Brain pericyte (primary cell): Measurements from ENCODE around the gene RPS6KA6.

Experiments used
- DNase-seq: peaks from one replicate; pipeline ENCODE4 v3.0.0-alpha.2; 2012; ENCODE audit warnings: low read depth, low spot score

Gene RPS6KA6

DNA sequence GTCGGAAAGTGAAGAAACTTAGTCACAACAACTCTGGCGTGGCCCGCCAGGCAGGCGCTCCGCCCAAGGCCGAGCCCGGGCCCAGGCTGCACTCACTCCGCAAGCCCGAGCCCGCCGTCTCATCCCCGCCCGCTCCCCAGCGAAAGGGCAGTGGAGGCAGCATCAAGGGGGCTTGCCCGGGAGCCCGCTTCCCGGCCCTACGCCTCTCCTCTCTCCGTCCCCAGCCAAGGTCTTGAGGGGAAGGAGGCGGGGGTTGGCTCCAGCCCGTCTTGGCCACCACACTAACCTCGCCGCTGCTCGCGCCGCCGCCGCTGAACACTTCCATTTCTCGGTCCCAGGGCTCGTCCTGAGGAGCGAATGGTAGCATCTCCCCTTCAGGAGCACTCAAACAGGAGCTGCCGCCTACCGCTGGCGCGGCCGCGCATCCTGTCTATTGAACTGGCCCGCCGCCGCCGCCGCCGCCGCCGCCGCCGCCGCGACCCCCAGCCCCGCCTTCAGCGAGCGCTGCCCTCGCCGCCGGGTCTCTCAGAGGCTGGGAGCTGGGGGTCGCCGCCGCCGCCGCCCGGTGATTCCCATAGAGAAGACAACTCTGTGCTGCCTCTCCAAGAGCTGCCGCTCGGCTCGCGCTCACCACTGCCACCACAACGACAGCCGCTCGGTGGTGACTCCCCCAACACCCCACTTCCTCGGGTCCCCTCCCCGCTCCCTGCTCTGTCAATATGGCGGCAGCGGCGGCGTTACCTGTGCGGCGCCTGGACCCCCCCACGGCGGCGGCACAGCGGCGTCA is at the start of gene RPS6KA6:
Gene RPS6KA6, minus strand, starts transcription at position 667 of the 787 bp plus-strand sequence. Its CDS starts 300 bp downstream, at position 367.
- DNase-seq = no peak

- DNase-seq = no peak
These were observed 36.7 kb upstream of the RPS6KA6 start for GRCh38 chrX:84224741-84225140.

DNA sequence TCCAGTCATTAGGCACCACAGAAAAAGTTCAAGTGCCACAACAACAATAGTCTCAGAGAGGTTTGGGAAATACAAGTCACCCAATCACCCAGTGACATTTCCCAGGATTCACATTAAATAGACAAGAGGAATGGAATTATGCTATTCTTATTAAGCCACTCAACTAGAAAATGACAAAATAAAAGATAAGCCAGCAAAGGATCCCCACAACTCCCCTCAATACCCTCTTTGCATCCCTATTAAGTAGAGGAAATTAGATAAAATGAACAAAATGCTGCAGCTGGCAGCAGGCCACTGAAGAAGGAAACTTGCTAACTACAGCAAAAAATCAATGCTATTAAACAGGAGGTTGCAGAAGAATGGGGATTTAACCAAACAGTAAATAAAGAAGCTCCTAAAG is 35.3 kb upstream of the RPS6KA6 start:
- DNase-seq = no peak

DNA sequence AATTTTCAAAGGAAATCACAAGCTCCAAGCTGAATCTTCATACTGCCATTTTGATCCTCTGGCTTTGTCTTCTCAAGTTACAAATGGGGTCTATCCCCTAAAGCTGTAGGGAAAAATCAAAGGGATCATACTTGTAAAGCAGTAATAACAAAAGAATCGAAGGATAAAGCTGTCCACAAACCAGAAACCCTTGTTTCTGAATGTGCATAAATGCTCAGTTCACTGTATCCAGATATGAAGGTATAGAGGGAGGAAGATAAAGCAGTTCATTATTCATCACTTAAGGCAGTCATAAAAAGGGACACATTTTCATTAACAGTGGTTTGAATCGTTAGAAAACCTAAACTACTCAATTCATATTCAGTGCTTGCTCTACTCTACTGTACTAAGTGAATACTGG is 33.2 kb upstream of the RPS6KA6 start:
- DNase-seq = no peak

- DNase-seq = no peak
These were observed 31.6 kb upstream of the RPS6KA6 start for GRCh38 chrX:84219551-84219950.

- DNase-seq = no peak
These were observed 30.7 kb upstream of the RPS6KA6 start for GRCh38 chrX:84218726-84219125.

DNA sequence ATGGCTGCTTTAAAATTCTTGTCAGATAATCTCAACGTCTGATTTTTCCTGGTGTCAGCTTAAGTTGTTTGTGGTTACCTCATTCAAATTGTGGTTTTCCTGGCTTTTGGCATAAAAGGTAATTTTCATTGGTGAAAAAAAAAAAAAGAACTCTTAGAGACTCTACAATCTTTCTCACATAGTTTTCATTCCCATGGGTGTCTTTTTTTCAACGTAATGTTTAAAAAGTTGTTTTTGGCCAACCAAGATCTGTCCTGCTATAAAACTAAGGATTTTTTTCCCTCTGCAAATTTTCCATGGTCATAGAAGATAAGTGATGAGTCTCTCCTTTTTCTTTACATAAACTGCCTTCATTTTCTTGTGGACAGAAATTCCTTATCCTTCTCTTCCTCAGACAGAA is 28.9 kb upstream of the RPS6KA6 start:
- no peak for DNase-seq

- DNase-seq = no peak
These were observed 28.4 kb upstream of the RPS6KA6 start for GRCh38 chrX:84216406-84216805.

DNA sequence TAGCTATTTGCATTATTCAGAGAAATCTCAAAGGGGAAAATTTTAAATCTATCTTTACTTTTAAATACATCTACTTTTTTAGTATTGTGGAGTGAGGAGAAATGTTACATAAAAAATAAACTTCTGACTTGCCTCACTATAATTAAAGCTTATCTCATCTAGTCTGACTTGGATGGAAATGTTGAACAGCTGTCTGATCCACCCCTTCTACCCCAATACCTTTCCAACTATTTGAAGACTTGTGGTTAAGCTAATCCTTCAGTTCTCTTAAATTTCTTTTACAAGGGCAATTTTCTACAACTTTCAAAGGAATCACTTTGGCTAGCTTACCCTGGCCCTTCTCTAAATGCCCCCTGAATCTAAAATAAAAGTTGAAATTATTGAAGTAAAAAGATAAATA is 17.3 kb upstream of the RPS6KA6 start:
- DNase-seq = no peak

DNA sequence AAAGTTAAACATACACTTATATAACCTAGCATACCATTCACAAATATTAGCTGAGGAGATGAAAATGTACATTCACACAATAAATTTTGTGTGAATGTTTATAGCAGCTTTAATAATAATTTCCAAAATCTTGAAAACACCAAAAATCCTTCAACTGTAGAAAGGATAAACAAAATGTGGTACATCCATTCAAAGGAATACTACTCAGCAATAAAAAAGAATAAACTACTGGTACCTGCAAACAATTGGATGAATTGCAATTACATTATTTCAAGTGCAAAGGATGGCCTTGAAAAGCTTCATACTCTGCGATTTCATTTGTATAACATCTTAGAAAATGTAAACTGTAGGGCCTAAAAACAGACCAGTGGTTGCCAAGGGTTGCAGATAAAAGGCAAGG is 11.7 kb upstream of the RPS6KA6 start:
- DNase-seq = no peak

DNA sequence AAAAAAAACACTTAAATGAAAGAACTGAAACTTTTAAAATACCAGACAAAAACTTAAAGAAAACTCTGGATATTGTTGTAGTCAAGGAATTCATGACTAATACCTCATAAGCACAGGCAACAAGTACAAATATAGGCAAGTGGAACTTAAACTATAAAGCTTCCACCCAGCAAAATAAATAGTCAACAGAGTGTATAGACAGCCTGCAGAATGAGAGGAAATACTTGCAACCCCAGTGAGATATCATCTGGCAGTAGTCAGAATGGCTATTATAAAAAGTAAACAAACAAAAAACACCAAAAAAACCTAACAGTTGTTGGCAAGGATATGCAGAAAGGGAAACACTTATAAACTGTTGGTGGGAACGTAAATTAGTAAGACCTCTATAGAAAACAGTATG is 9.6 kb upstream of the RPS6KA6 start:
- DNase-seq = no peak

- DNase-seq = no peak
These were observed 4.0 kb upstream of the RPS6KA6 start for GRCh38 chrX:84192006-84192405.

DNA sequence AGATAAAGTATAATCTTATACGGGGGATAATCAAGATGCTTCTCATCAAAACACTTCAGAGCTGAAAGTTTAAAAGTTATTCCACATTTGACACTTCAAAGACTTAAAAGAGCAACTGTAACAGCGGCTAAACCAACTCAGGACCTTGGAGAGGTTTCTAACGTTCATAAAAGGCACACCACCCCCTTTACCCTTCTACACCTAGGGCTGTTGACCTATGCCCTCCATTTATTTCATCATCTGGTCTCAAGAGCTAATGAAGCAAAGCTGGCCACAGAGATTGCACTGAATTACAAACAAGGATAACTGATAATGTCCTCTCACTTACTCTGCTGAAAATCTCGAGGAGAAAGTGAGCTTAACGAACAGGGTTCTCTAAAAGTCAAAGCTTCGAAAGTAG is 1.1 kb upstream of the RPS6KA6 start:
- DNase-seq = no peak

GRCh38 chrX:84188320-84188834 is 378 bp upstream of the RPS6KA6 start:
- DNase-seq = no peak

DNA sequence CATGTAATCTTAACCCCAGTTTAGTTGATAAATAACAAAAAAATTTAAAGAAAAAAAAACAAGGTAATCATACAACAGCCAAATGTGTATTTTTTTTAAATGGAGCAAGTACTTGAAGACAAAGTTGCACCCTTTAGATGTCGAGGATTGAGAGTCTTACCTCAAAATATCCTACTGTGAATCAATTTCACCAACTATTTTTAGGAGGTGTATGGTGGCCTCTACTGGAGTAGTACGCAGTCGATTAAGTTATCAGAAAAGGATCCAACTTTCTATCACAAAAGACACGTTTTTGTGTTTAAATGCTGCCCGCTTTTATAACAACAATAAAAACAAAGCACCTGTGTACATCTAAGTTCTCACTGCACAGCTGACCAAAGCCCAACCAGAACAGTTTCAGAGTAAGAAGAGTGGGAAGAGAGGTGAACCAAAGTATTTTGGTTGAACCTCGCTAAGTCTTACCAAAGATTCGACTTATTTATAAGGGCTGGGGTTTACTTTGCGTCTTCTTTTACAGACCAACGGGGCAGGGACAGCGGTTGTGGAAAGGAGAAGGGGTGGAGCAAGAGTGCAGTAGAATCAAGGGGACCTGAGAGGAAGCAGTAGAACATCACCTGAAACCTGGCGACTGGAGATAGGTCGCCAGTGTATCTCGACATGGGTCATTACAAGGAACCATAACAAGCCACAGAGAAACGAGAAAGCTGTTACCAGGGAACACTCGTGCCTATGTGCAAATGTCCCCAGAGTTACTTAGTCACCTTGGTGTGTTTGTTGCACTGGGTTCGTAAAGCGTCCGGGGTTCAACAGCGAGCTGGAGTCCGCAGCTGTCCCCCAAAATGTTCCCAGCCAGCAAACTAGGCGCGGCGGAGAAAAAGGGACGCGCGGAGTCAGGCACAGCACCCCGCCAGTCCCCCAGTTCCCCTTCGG is 1.1 kb downstream of the RPS6KA6 start:
- DNase-seq = no peak

GRCh38 chrX:84182516-84182915 is 5.5 kb downstream of the RPS6KA6 start:
- DNase-seq = no peak

DNA sequence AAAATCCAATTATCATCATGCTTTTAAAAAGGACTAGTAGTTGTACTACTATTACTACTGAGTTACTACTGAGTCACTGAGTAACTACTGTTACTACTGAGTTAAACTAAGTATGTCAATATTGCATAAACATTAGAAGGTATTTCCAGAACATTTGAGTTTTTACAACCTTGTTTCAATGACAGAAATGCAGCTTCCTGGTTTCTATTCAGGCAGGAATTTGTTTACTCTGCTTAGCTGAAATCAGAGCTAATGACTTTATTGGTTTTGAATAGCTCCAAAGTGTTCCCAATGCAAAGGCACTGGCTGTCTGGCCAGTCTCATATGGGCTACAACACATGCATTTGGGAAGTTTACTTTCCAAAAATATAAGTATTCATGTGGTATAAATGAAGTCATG is 12.0 kb downstream of the RPS6KA6 start:
- no peak for DNase-seq

DNA sequence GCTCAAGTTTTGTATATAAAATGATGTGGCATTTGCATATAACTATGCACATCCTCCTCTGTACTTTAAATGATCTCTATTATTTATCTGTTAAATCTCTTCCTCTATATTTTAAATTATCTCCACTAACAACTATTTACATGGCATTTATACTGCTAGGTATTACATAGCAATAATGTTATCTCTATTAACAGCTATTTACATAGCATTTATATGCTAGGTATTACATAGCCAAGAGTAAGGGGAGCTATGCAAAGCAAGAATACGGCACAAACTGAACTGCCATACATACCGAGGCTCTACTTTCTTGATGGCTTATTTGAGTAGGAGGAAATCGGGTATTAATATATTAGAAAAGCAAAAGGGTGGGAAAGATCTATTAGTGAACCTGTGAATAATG is 12.7 kb downstream of the RPS6KA6 start:
- DNase-seq = no peak

GRCh38 chrX:84174348-84174747 is 13.7 kb downstream of the RPS6KA6 start:
- DNase-seq = no peak

GRCh38 chrX:84170931-84171330 is 17.1 kb downstream of the RPS6KA6 start:
- no peak for DNase-seq

DNA sequence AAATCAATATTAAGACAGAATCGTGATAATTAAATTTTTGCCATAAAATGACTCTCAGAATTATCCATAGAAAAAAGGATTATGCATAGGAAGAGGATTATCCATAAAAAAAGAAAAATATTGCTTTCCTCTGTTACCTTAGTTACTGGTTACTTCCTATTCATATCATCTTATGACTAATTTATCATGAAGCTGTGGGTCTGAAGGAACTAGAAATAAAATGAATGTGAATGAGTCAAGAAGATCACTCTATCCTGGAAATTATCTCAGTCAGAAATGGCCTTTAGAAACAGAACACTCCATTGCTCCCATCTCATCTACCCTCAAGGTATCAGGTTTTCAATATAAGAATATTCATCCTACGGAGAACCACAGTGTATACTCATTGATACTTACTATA is 19.4 kb downstream of the RPS6KA6 start:
- DNase-seq = no peak

DNA sequence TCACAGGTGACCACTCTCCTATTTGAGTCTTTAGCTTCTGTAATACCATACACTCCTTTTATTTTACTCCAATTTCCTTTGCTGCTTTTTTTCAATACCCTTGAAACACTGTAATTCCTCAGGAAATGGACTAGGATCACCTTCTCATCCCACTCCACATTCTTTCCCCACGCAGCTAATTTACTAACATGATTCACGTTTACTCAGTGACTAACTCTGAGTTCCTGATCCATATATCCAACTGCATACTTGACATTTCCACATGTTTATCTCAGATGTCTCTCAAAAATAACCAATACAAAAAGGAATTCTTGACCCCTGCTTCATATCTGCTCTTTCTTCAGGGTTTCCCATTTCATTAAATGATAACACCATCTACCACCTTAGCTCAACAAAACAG is 19.9 kb downstream of the RPS6KA6 start:
- DNase-seq = no peak

- DNase-seq = no peak
These were observed 22.3 kb downstream of the RPS6KA6 start for GRCh38 chrX:84165711-84166110.
